HepG2 (cell line): ENCODE results near the gene MYO1E. TPM values are rescaled to one million over a fixed set of nuclear protein-coding genes. Genes with fewer than 3 reads are reported as not detected.

ENCODE experiments used
- ARID2 ChIP-seq: sonication (generic); formaldehyde crosslinking; IDR thresholded peaks from 2 replicates; pipeline ENCODE4 v1.8.1; 2022; ENCODE audit warnings: mild to moderate bottlenecking, missing genetic modification reagents, borderline replicate concordance
- ATF2 ChIP-seq: sonication (generic); formaldehyde crosslinking; IDR thresholded peaks from 2 replicates; pipeline ENCODE4 v1.4.0; 2020; ENCODE audit warnings: missing genetic modification reagents
- BRD4 ChIP-seq: sonication (generic); formaldehyde crosslinking; IDR thresholded peaks from 2 replicates; pipeline ENCODE4 v1.4.0; 2020; ENCODE audit warnings: missing genetic modification reagents
- CCDC6 ChIP-seq: sonication (generic); formaldehyde crosslinking; IDR thresholded peaks from 2 replicates; pipeline ENCODE4 v1.8.1; 2022; ENCODE audit warnings: mild to moderate bottlenecking, missing genetic modification reagents, moderate library complexity
- GLI4 ChIP-seq: sonication (generic); formaldehyde crosslinking; IDR thresholded peaks from 2 replicates; pipeline ENCODE4 v1.5.1; 2020; ENCODE audit warnings: missing genetic modification reagents, mild to moderate bottlenecking, moderate library complexity, borderline replicate concordance
- KDM6A ChIP-seq: IDR thresholded peaks from 2 replicates; pipeline ENCODE4 v1.6.1; 2016; ENCODE audit warnings: low read depth
- PCBP1 ChIP-seq: fragments of 200-400 bp; formaldehyde crosslinking; IDR thresholded peaks from 2 replicates; pipeline ENCODE4 v1.6.1; 2017; ENCODE audit warnings: mild to moderate bottlenecking, low read depth, low read length, borderline replicate concordance
- PRDM4 ChIP-seq: sonication (generic); formaldehyde crosslinking; IDR thresholded peaks from 2 replicates; pipeline ENCODE4 v1.9.0; 2021; ENCODE audit warnings: missing genetic modification reagents, borderline replicate concordance
- REPIN1 ChIP-seq: sonication (generic); formaldehyde crosslinking; IDR thresholded peaks from 2 replicates; pipeline ENCODE4 v1.8.0; 2022; ENCODE audit warnings: missing genetic modification reagents, low read depth, mild to moderate bottlenecking, borderline replicate concordance
- SMAD1 ChIP-seq: sonication (generic); formaldehyde crosslinking; IDR thresholded peaks from 2 replicates; pipeline ENCODE4 v1.4.0; 2020; ENCODE audit warnings: missing genetic modification reagents, low read depth, mild to moderate bottlenecking, borderline replicate concordance
- SOX5 ChIP-seq: IDR thresholded peaks from 2 replicates; pipeline ENCODE4 v1.6.1; 2016; ENCODE audit warnings: borderline replicate concordance
- SRF ChIP-seq: IDR thresholded peaks from 2 replicates; pipeline ENCODE4 v1.6.1; 2011; ENCODE audit warnings: mild to moderate bottlenecking, low read depth, low read length, moderate library complexity
- TFDP1 ChIP-seq: IDR thresholded peaks from 2 replicates; pipeline ENCODE4 v1.6.1; 2016; ENCODE audit warnings: missing compliant biosample characterization, missing genetic modification reagents, borderline replicate concordance
- U2AF2 ChIP-seq: fragments of 200-400 bp; formaldehyde crosslinking; IDR thresholded peaks from 2 replicates; pipeline ENCODE4 v1.6.1; 2017; ENCODE audit warnings: low read depth, mild to moderate bottlenecking, low read length
- ZFP82 ChIP-seq: sonication (generic); formaldehyde crosslinking; IDR thresholded peaks from 2 replicates; pipeline ENCODE4 v1.5.1; 2020; ENCODE audit warnings: mild to moderate bottlenecking, missing genetic modification reagents, borderline replicate concordance
- ZNF343 ChIP-seq: sonication (generic); formaldehyde crosslinking; IDR thresholded peaks from 2 replicates; pipeline ENCODE4 v1.4.0; 2020; ENCODE audit warnings: mild to moderate bottlenecking, missing genetic modification reagents
- ZNF546 ChIP-seq: sonication (generic); formaldehyde crosslinking; conservative IDR thresholded peaks from 2 replicates; pipeline ENCODE4 v1.8.1; 2023; ENCODE audit warnings: mild to moderate bottlenecking, missing genetic modification reagents
- ZNF547 ChIP-seq: sonication (generic); formaldehyde crosslinking; IDR thresholded peaks from 2 replicates; pipeline ENCODE4 v1.5.1; 2020; ENCODE audit warnings: mild to moderate bottlenecking, missing genetic modification reagents
- ZNF781 ChIP-seq: sonication (generic); formaldehyde crosslinking; IDR thresholded peaks from 2 replicates; pipeline ENCODE4 v1.5.1; 2020; ENCODE audit warnings: borderline replicate concordance, mild to moderate bottlenecking, missing genetic modification reagents; ENCODE audit errors: not compliant biosample characterization
- polyA plus RNA-seq, 8 experiments: library from polyadenylated mRNA; depleted of rRNA in 3 of 8; stranded (reverse) in 7 of 8; unstranded in 1 of 8; fragments of >200 nt; fragmentation: Illumina TruSeq in 4 of 8; extraction: Trizol in 4 of 8; gene quantifications; 2 replicates each; pipeline versions ENCODE4 v1.2.1 to v1.2.3, GENCODE V29; 2011 to 2016; ENCODE audit warnings: low read depth in 4 of 8, missing spikeins in 1 of 8, mixed read lengths in 1 of 8; ENCODE audit not compliant: insufficient read depth in 1 of 8
- total RNA-seq, 5 experiments: library from RNA; depleted of rRNA; stranded (reverse); fragments of >200 nt; fragmentation: Illumina TruSeq; extraction: Trizol; gene quantifications; 2 replicates each; pipeline ENCODE4 v1.2.3, GENCODE V29; 2016; ENCODE audit warnings: low read depth in 1 of 5
- TF ChIP-seq, protein P1 (sequence below): sonication (generic); formaldehyde crosslinking; IDR thresholded peaks from 2 replicates; pipeline ENCODE4 v1.4.0; 2020; ENCODE audit warnings: low read depth, mild to moderate bottlenecking, missing genetic modification reagents
- TF ChIP-seq, protein P2 (sequence below): IDR thresholded peaks from 2 replicates; pipeline ENCODE4 v1.6.1; 2016; ENCODE audit warnings: missing genetic modification reagents, missing compliant biosample characterization
- TF ChIP-seq, protein P3 (sequence below): sonication (generic); formaldehyde crosslinking; IDR thresholded peaks from 2 replicates; pipeline ENCODE4 v1.4.0; 2020; ENCODE audit warnings: missing genetic modification reagents, borderline replicate concordance

MYO1E gene
- total and polyA plus RNA-seq, 2 of the 13 experiments (the other 11 are each of a cell fraction or from before 2014, with no cell fraction given) = 15.7 to 25.1 TPM

DNA sequence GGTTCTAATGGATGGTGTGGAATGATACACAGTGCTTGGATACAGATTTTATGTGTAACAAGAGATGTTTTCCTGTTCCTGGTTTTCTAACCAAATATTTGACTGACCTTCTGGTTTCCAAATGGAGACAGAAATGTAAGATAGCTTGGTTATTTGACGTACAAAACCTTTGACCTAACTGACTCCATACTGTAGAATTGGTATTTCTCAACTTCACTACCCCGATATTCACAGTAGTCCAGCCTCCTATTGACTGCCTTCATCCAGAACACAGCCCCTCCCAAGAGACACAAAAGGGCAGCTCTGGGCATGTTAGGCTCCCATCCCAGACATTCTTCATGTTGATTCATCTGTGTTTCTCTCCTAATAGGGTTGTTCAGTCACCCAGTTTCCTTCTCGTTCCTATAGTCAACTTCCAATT lies 33.4 kb downstream of the MYO1E start (continued):
- TF ChIP-seq, protein P1, sequence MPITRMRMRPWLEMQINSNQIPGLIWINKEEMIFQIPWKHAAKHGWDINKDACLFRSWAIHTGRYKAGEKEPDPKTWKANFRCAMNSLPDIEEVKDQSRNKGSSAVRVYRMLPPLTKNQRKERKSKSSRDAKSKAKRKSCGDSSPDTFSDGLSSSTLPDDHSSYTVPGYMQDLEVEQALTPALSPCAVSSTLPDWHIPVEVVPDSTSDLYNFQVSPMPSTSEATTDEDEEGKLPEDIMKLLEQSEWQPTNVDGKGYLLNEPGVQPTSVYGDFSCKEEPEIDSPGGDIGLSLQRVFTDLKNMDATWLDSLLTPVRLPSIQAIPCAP (CRISPR knock-in tag) = no peak
- TF ChIP-seq CCDC6 (no peak), SOX5 (CRISPR knock-in tag) (peak; percentile 36; the same call in 1 of the 2 replicates), ZNF781 (no peak), U2AF2 (no peak), ZNF546 (CRISPR knock-in tag) (no peak), ZNF343 (CRISPR knock-in tag) (no peak), PRDM4 (CRISPR knock-in tag) (no peak), REPIN1 (CRISPR knock-in tag) (no peak), PCBP1 (no peak), BRD4 (CRISPR knock-in tag) (no peak), TFDP1 (no peak), ZFP82 (CRISPR knock-in tag) (no peak), ZNF547 (no peak), GLI4 (CRISPR knock-in tag) (no peak), SMAD1 (CRISPR knock-in tag) (no peak), ATF2 (CRISPR knock-in tag) (0 out of 2 replicates have a peak, but pooled peaks have one; percentile 16), KDM6A (CRISPR knock-in tag) (no peak), ARID2 (CRISPR knock-in tag) (no peak), SRF (no peak)
- TF ChIP-seq, protein P2, sequence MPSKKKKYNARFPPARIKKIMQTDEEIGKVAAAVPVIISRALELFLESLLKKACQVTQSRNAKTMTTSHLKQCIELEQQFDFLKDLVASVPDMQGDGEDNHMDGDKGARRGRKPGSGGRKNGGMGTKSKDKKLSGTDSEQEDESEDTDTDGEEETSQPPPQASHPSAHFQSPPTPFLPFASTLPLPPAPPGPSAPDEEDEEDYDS (CRISPR knock-in tag) = no peak
- TF ChIP-seq, protein P3, sequence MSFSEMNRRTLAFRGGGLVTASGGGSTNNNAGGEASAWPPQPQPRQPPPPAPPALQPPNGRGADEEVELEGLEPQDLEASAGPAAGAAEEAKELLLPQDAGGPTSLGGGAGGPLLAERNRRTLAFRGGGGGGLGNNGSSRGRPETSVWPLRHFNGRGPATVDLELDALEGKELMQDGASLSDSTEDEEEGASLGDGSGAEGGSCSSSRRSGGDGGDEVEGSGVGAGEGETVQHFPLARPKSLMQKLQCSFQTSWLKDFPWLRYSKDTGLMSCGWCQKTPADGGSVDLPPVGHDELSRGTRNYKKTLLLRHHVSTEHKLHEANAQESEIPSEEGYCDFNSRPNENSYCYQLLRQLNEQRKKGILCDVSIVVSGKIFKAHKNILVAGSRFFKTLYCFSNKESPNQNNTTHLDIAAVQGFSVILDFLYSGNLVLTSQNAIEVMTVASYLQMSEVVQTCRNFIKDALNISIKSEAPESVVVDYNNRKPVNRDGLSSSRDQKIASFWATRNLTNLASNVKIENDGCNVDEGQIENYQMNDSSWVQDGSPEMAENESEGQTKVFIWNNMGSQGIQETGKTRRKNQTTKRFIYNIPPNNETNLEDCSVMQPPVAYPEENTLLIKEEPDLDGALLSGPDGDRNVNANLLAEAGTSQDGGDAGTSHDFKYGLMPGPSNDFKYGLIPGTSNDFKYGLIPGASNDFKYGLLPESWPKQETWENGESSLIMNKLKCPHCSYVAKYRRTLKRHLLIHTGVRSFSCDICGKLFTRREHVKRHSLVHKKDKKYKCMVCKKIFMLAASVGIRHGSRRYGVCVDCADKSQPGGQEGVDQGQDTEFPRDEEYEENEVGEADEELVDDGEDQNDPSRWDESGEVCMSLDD (CRISPR knock-in tag) = no peak
